Vagina (tissue), 2 donors: ENCODE measurements around the gene SHISA3.

Source experiments
- POLR2A ChIP-seq, 2 donors: fragments of 450-650 bp; IDR thresholded peaks; one replicate each; pipeline ENCODE4 v1.6.1; 2017; ENCODE audit warnings: antibody characterized with exemption in 2 of 2, mild to moderate bottlenecking in 2 of 2, moderate library complexity in 2 of 2
- TF ChIP-seq, protein P1 (sequence below), 3 experiments: fragments of 450-650 bp in 2 of 3; fragments of 200-600 bp in 1 of 3; sonication (generic) in 1 of 3; IDR thresholded peaks; one replicate each; pipeline ENCODE4 v1.5.1; 2017 to 2019; ENCODE audit warnings: antibody characterized with exemption in 3 of 3, mild to moderate bottlenecking in 2 of 3, moderate library complexity in 2 of 3

DNA sequence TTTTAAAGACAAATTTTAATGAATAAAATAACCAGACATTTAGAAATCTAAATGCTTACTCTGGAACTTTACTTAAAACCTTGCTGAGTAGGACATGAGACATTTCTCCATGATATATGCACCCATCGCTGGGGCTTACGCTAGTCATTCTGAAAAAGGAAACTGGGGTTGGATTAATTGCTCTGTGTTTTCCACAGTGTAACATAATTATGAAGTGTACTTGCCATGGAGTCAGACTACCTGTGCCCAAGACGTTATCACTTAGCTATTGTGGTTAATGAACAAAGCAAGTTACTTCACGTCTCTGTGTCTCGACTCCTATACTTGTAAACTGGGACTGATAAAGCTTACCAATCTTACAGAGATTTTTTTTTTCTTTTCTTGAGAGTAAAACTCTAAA is 47.8 kb downstream of the SHISA3 start:
- TF ChIP-seq POLR2A (IDR thresholded peaks at IDR 0.05): no peak
- TF ChIP-seq, protein P1, sequence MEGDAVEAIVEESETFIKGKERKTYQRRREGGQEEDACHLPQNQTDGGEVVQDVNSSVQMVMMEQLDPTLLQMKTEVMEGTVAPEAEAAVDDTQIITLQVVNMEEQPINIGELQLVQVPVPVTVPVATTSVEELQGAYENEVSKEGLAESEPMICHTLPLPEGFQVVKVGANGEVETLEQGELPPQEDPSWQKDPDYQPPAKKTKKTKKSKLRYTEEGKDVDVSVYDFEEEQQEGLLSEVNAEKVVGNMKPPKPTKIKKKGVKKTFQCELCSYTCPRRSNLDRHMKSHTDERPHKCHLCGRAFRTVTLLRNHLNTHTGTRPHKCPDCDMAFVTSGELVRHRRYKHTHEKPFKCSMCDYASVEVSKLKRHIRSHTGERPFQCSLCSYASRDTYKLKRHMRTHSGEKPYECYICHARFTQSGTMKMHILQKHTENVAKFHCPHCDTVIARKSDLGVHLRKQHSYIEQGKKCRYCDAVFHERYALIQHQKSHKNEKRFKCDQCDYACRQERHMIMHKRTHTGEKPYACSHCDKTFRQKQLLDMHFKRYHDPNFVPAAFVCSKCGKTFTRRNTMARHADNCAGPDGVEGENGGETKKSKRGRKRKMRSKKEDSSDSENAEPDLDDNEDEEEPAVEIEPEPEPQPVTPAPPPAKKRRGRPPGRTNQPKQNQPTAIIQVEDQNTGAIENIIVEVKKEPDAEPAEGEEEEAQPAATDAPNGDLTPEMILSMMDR (IDR thresholded peaks at IDR 0.05): no peak
